GM19372 (cell line): ENCODE results near the gene SMURF1.

ENCODE experiments used
- ATAC-seq: cut with Tn5 transposase; IDR thresholded peaks from one replicate; pipeline ENCODE4 v1.9.1; 2021; ENCODE audit warnings: mild to moderate bottlenecking, low read depth, moderate library complexity; ENCODE audit not compliant: unreplicated experiment

SMURF1 gene

GRCh38 chr7:98995523-98996149, 148.3 kb downstream of the SMURF1 start:
- no peak for ATAC-seq

GRCh38 chr7:98995111-98995510, 148.8 kb downstream of the SMURF1 start:
- no peak for ATAC-seq

GRCh38 chr7:98994046-98994944, 149.6 kb downstream of the SMURF1 start:
- ATAC-seq: no peak

GRCh38 chr7:98993024-98993897, 150.6 kb downstream of the SMURF1 start:
- no peak for ATAC-seq

GRCh38 chr7:98992076-98992475, 151.8 kb downstream of the SMURF1 start:
- no peak for ATAC-seq

- ATAC-seq: no peak
Observed at GRCh38 chr7:98991141-98991540, 152.8 kb downstream of the SMURF1 start.

- no peak for ATAC-seq
Observed at GRCh38 chr7:98990356-98990755, 153.6 kb downstream of the SMURF1 start.

GRCh38 chr7:98988641-98989040, 155.3 kb downstream of the SMURF1 start:
- no peak for ATAC-seq

GRCh38 chr7:98985945-98986344, 158.0 kb downstream of the SMURF1 start:
- no peak for ATAC-seq

- ATAC-seq: no peak
Observed at GRCh38 chr7:98985406-98985805, 158.5 kb downstream of the SMURF1 start.

GRCh38 chr7:98984126-98984525, 159.8 kb downstream of the SMURF1 start:
- ATAC-seq: no peak

GRCh38 chr7:98982686-98983085, 161.2 kb downstream of the SMURF1 start:
- ATAC-seq: no peak

GRCh38 chr7:98981701-98982100, 162.2 kb downstream of the SMURF1 start:
- no peak for ATAC-seq

GRCh38 chr7:98978672-98979071, 165.2 kb downstream of the SMURF1 start:
- no peak for ATAC-seq
